GM23248 (cell line): ENCODE measurements around the gene ITIH5.

Experiments used
- EZH2 ChIP-seq: fragments of 200-600 bp; sonication (generic); IDR thresholded peaks from 2 replicates; pipeline ENCODE4 v1.6.1; 2018; ENCODE audit warnings: antibody characterized with exemption, mild to moderate bottlenecking; ENCODE audit not compliant: insufficient read depth, poor library complexity, severe bottlenecking
- EZH2phosphoT487 ChIP-seq: fragments of 200-600 bp; sonication (generic); IDR thresholded peaks from 2 replicates; pipeline ENCODE4 v1.6.1; 2018; ENCODE audit warnings: antibody characterized with exemption, moderate library complexity, mild to moderate bottlenecking, low read depth; ENCODE audit not compliant: insufficient read depth

GRCh38 chr10:7689591-7689990 lies 22.8 kb upstream of the ITIH5 start:
- TF ChIP-seq EZH2, result no peak
- no peak for TF ChIP-seq EZH2phosphoT487
